ENCODE measurements around the gene NOC3L.
"Not testable (repeated sequence)": the region's sequence is repeated elsewhere in the genome, so short reads cannot be mapped to it uniquely, and the experiment has no call there.

Gene NOC3L

DNA sequence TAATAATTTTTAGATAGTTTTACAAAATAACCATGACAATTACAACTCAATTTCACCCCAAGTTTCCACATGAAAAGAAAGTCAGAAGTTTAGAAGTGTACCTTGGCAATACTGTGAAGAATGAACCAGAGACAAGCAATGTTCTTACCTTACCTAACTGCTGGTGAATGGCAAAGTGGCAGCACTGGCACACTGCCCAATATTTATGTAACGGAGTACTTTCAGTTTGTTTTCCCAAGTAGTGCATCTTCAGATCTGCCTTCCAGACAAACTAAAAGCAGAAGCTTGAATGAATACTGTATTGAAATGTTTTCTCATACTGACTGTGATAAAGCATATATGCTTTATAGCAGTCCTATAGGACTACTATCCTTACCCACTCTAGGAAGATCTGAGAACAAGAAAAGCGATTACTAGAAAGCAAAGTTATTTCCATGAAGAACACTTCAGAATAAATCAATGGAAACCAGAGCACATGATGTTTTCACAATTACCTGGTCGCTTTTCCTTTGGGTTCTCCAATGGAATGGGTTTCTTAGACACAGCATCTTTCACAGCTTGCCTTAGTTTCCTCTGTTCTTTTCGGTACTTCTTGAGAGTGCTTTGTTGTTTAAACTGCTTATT lies 1.5 kb downstream of the NOC3L start:
- DNase-seq (ENCODE audit: low read depth): no peak

DNA sequence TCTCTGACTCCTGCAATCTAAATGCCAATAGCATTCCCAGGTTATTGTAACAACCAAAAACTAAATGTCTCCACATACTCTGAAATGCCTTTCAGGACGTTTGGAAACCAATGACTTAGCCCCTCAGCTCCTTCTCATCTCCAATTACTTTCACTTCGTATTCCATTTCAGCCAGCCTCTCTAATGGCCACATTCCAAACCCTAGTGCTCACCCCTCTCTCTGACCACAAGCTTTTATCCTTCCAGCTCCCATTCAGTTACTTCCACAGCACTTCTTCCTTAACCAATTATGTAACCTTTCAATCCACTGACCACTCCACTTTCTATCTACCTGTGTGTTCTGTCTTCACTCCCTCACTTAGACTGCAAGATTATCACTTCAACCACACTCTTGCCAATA lies 4.3 kb downstream of the NOC3L start:
- DNase-seq (ENCODE audit: low read depth): no peak

DNA sequence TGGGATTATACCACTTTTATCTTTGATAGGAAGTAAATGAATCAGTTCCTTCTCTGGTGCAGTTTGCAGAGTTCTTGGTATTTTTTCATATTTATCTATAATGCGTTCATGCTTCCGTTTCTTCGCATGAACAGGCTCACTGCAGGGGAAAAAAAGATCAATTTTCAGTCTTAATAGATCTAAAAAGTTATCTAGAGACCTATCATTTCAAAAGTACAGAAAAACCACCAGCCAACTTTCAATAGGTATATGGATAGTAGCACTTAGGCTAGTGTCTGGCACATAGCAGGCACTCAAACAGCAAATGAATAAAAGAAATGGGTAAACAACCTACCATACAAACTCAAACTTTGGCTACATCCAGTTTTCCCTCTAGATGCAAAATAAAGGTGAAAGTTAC lies 5.5 kb downstream of the NOC3L start:
- no peak for DNase-seq (ENCODE audit: low read depth)

DNA sequence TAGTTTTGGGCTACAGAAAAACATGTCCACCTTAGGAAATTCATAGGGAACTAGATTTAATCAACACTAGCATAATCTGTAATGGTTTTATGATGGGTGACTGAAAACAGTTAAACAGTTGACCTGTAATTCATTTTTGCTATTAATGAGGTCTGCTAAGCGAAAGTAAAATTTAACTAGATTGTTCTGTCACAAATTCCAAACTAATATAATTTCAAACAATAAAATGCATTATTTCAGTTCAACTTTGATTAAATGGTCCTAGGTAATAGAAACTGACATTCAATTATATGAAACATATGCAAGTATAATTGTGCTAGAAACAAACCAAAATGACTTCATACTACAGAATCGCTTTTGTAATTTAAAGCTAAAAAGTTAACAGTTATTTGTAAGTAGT lies 6.9 kb downstream of the NOC3L start:
- DNase-seq (ENCODE audit: low read depth): no peak

DNA sequence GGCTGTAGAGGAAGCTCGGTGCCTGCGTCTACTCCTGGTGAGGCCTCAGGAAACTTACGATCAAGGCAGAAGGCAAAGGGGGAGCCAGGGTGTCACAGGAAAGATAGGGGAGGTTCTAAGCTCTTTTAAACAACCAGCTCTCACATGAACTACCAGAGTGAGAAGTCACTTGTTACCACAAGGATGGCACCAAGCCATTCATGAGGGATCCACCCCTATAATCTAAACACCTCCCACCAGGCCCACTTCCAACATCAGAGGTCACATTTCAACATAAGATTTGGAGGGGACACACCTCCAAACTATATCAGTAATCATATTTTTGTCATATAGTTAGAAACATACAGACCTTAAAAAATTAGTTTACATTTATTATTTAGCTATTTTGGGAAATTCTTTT lies 9.4 kb downstream of the NOC3L start:
- no peak for DNase-seq (ENCODE audit: low read depth)

DNA sequence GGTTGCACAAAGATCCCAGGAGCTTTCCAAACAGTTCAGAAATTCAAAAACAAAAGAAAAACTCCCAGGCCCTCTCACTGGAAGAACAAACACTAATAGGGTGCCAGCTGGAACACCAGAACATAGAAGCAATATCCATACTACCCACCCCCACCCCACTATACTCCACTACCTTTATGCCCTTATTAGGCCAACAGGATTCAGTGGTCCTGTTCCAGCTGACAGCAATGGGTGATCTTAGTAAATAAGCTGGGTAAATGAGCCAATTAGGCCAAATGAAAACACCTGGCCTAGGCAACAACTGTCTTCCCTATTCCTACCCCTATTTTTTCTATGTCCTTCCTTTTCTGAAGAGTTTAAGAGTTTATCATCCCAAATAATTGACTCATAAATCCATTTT lies 11.7 kb downstream of the NOC3L start:
- DNase-seq (ENCODE audit: low read depth): no peak

DNA sequence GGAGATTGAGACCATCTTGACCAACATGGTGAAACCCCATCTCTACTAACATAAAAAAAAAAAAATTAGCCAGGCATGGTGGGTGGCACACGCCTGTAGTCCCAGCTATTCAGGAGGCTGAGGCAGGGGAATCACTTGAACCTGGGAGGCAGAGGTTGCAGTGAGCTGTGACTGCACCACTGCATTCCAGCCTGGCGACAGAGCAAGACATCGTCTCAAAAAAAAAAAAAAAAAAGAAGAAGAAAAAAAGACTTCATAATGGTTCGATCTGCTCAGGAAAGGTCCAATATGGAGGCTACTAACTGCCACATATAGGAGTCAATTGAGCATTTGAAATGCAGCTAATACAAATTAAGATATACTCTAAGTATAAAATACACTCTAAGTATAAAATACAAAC lies 12.2 kb downstream of the NOC3L start:
- DNase-seq (ENCODE audit: low read depth): not testable (repeated sequence)

DNA sequence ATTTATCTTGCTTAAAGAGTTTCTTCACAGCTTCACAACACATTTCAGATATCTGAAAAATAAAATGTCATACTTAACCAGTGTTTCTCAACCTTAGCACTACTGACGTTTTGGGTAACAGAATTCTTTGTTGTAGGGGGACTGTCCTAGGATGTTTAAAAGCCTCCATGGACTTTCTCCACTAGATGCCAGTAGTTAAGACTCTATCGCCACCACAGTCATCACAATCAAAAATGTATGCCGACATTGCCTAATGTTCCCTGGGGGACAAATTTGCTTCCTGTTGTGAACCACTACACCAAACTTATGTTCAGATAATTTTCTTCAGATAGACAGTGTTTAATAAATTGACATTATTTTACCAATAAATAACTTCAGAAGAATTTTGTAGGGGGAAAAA lies 13.4 kb downstream of the NOC3L start:
- DNase-seq (ENCODE audit: low read depth): no peak

DNA sequence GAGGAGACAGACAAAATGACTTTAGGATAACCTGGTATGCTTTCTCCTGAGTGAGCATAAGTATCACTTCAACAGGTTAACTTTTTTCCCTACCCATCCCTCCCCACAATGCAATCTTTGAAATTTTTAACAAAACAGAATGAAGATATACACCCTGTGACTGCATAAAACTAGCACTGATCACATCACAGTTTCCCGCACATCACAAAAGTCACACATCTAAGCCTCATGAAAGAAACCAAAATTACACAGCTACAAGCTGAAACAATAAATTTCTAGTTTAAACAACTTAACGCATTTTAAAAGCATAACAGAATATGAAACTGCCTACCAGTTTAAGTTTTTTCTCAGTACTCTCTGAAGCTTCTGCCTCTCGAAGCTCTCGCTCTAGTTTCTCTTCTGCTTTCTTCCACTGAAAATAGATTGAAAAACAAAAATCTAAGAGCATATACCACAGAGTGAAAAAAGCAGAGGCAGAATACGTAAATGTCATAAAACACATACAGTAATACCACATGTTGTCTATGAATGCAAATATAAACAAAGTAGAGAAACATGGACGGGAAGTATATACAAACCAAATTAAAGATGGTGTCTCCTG lies 18.1 kb downstream of the NOC3L start:
- no peak for DNase-seq (ENCODE audit: low read depth)

DNA sequence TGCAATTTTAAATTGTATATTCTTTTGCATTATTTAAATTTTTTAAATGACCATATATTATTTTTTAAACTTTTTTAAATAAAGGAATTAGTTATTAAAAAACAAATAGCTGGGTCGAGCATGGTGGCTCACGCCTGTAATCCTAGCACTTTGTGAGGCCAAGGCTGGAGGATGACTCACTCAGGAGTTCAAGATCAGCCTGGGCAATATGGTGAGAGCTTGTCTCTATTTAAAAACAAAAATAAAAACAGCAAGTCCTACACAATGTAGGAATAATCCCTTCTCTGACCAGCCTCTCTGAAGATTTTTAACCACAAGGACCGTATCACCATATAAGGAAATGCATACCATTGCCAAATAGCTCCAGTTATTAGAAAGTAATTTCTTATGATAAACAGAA lies 19.6 kb downstream of the NOC3L start:
- DNase-seq (ENCODE audit: low read depth): no peak

DNA sequence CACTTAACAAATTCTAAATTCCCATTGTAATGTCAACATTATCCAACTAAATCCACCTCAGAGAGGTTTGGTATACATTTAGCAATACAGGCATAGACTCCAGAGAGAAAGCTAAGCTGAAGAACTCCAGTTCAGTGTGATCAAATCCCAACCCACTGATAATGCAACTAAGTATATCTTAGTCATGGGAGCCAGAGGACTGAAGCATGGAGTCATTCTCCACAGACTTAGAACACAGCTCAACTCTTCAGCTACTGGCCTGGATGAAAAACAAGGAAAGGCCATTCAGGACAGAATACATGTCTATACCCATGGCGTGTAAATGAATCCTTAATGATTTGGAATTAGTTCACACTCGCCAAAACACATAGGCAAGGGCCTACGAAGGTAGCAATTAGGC lies 27.9 kb downstream of the NOC3L start:
- DNase-seq (ENCODE audit: low read depth): no peak

DNA sequence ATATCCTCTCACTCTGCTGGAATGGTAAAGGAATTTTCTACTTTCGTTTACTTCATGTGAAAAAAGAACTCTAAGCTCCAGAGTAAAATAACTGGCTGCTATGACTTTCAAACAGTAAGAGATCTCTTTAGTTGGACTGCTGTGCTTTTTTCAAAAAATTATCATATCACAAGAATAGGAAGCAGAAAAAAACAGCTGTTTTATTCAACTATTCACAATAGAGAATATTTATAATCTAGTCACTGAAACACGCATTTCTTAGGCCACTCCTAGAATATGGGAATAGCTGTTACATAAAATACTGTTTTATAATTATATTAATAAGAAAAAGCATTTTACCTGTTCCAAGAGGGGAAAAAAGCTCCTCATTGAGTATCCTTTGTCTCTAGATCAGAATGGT lies 29.7 kb downstream of the NOC3L start:
- no peak for DNase-seq (ENCODE audit: low read depth)

DNA sequence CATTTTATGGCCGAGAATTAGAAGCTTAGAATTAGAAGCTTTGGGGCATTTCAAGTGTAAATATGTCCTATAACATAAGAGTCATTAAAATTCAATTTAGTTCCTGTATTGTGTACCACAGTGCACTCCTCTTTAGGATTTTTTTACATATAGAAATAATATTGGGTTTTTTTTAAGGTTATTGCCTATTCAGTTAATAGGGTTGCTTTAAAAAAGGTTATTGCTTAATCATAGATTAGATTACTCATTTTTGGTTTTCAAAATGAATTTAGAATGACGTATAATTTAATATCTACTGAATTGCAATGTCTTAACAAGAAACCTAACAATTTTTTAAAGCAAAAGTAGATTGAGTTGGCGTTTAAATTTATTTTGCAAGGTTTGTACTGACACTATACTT lies 34.1 kb downstream of the NOC3L start:
- DNase-seq (ENCODE audit: low read depth): no peak

DNA sequence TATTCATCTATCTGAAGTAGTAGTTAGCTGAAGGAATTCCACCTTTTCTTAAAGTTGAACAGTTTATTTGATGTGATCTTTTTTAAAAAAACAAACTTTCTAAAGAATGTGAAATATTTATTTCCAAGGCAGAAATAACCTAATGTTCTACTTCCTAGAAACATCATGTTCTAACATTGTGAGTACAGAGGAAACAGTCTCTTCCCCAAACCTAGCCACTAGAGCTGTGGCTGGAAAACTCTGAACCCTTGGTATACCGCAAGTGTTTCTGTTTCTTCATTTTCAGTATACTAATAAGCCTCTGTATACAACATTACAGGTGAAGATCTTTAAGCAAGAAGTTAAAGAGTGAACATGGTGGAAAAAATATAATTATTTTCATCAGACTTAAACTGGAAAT lies 35.1 kb downstream of the NOC3L start:
- DNase-seq (ENCODE audit: low read depth): no peak

DNA sequence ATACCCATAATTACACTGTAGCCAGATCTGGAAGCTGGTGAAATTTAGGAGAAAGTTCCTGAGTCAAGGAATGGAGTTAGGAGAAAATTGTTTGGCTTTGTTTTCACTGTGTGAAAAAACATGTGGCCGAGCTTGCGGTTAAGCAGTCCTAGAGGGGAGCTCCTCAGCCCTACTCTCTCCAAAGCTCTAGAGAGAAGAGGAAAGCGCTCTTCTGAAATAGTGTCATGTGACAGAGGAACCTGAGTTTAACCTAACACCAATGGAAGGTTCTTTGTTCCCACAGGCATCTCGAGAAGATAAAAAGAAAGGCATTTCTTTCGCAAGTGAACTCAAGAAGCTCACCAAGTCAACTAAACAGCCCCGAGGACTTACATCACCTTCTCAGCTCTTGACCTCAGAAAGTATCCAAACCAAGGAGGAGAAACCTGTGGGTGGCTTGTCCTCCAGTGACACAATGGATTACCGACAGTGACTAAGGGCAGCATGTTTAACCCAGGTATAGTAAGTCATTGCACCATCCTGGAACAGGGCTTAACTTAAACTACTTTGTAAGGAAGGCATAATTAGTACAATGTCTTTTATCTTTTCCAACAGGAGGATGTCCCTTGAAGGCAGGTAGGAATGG lies 38.0 kb downstream of the NOC3L start:
- no peak for DNase-seq (ENCODE audit: low read depth)

DNA sequence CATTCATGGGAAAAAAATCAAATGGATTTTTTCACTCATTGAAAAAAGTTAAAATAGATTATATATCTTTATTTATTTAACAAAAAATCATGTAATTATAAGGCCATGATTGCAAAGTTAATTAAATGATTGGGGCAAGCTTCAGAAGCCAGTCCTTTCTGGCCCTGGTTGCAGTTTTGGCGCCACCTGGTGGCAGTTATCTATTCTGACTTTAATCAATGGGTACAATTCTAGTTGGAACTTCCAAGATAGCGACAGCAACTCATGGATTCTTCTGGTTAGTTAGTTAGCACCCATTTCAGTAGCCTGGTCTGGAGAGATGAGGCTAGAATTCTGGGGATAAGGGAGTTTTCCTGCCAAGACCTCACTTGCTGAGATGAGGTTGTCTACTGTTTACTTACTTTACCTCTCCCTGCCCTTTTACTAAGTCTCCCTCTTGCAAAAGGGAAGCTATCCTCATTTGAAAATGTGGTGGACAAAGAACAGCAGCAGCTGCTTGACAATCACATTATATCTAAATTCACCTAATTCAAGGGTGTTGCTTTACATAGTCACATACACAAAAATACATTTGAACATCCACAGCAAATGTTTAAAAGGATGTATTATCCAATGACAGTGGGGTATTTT lies 42.3 kb downstream of the NOC3L start:
- DNase-seq (ENCODE audit: low read depth): peak; percentile 58

DNA sequence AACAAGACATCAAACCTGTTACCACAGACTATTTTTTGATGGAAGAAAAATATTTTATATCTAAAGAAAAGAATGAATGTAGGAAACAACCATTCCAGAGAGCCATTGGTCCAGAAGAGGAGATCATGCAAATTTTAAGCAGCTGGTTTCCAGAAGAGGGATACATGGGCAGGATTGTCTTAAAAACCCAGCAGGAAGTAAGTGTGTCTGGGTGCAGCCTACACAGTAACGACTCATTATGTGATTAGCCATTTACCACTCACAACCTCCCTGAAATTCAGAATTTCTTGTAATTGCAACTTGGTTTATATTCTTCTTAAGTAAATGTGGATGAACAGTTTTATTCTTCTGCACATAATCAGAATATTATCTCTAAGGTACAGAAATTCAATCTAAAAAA lies 46.2 kb downstream of the NOC3L start:
- no peak for DNase-seq (ENCODE audit: low read depth)

DNA sequence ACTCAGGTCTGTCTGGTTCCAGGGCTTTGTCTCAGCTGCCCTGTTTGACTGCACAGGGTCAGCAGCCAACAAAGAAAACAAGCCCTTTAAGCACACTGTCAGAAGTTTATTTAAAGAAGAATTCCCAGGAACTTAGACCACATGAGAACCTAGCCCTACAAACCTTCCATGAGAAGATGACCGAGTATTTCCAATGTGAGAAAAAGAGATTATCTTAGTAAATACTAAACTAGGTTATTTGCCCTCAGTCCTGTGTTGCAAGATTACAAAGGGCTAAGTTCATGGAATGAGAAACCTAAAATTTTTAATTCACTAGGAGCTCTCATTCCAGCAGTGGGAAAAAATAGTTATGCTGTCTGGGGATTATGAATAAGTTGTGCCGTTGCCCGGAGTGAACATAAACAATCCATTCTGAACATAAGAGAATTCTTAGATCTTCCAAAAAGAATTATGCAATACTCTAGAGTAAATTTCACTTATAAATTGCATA lies 46.7 kb downstream of the NOC3L start:
- no peak for DNase-seq (ENCODE audit: low read depth)

DNA sequence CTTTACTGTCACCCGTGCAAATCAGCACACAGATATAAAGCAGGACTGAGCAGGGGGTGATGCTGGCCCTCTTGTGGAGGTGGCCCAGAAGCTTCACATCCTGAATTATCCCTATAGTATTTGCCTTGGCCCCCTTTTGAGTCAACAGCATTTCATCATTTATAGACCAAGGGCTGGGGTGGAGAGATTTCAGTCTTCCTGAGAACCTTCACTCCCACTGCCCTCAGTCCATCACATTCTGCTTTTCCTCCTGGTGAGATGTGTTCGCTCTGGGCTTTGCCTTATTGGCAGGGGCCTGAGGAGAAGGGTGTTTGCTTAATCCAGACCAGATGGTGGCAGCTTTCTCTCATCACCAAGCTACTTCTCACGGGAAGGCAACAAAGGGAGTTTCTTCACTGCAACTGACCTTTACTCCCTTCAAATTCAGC lies 47.7 kb downstream of the NOC3L start:
- no peak for DNase-seq (ENCODE audit: low read depth)

DNA sequence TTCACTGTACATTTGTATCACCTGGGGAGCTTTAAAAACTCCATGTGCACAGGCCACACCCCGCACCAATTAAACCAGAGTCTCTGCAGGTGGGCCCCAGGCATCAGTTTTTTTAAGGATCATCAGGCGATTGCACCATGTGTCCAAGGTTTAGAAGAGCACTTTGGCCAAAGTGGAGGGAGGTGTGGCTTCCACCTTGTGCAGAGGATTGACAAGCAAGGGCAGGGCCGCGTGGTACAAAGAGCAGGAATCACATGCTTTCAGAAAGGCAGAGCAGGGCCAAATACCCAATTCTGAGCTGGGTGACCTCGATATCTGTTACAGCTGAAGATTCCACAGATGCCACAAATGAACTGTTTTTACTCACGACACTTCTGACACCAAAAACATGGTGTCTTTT lies 52.4 kb downstream of the NOC3L start:
- DNase-seq (ENCODE audit: low read depth): no peak

DNA sequence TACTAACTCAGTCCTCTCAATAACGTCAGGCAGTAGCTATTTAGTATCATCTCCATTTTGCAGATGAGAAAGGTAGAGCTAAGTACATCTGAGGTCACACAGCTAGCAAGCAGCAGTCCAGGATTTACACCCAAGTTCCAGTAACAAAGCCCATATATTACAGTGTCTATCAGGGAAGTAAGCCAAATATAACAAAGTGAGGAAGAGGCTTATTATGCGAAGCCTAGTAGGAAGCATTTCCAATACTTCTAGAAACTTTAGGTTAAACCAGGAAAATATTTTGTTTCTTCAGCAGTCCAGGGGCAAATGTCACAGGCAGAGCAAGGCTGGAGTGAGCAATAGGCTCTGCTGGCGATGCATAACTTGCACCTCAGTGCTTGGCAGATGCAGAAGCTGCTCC lies 53.9 kb downstream of the NOC3L start:
- no peak for DNase-seq (ENCODE audit: low read depth)

DNA sequence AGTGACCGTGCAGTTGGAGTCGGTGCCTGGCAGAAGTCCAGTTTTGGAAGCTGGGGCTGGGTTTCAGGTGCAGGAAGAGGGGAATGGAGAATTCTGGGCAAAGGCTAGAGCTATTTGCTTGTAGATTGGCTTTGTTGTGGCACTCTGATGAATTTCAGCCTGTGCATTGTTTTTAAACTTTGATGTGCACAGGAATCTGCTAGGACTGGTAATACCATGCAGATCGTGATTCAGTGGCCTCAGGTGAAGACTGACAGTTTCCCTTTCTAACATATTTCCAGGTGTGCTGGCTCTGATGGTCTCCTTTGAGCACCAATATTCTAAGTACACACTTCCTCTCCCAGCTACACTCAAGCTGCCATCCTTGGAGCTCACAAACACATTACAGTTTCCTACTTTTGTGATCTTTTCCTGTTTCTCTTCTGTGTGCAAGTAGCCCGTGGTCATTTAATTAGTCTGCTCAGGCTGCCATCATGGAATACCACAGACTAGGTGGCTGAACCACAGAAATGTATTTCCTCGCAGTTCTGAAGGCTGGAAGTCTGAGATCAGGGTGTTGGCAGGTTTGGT lies 55.6 kb downstream of the NOC3L start:
- DNase-seq (ENCODE audit: low read depth): no peak

DNA sequence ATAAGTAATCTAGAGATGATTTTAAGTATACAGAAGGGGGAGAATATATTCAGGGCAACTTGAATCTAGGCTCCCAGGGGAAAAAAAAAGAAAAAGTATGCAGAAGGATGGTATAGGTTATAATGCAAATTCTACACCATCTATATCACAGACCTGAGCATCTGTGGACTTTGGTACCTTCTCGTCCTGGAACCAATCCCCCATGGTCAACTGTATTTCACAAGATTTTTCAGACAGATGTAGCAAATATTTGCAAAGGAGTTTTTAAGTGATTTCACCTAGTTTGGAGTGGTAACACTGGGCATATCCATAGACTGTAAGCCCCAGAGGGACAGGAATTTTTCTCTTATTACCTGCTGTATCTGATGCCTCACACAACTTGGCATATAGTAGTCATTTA lies 58.8 kb downstream of the NOC3L start:
- no peak for DNase-seq (ENCODE audit: low read depth)

Data from activated T-cell treated with anti-CD3 and anti-CD28 coated beads for 1 hour (primary cell).